ENCODE results near the gene TTLL11.

- TF ChIP-seq, protein P1, sequence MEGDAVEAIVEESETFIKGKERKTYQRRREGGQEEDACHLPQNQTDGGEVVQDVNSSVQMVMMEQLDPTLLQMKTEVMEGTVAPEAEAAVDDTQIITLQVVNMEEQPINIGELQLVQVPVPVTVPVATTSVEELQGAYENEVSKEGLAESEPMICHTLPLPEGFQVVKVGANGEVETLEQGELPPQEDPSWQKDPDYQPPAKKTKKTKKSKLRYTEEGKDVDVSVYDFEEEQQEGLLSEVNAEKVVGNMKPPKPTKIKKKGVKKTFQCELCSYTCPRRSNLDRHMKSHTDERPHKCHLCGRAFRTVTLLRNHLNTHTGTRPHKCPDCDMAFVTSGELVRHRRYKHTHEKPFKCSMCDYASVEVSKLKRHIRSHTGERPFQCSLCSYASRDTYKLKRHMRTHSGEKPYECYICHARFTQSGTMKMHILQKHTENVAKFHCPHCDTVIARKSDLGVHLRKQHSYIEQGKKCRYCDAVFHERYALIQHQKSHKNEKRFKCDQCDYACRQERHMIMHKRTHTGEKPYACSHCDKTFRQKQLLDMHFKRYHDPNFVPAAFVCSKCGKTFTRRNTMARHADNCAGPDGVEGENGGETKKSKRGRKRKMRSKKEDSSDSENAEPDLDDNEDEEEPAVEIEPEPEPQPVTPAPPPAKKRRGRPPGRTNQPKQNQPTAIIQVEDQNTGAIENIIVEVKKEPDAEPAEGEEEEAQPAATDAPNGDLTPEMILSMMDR (IDR thresholded peaks at IDR 0.05), result no peak
- TF ChIP-seq POLR2AphosphoS5 (IDR thresholded peaks at IDR 0.05), result no peak
- TF ChIP-seq EP300 (IDR thresholded peaks at IDR 0.05), result no peak
These were observed 18.4 kb upstream of the TTLL11 start for GRCh38 chr9:122111413-122112085.

All from suprapubic skin (tissue), 4 donors.